PC-9 (cell line): ENCODE data around the gene UTF1.

ENCODE experiments used
- CTCF ChIP-seq: fragments of 200-600 bp; sonication (generic); conservative IDR thresholded peaks from 2 replicates; pipeline ENCODE4 v1.6.1; 2017; ENCODE audit warnings: mixed run types, antibody characterized with exemption, mild to moderate bottlenecking, moderate library complexity
- EZH2 ChIP-seq: fragments of 200-600 bp; sonication (generic); IDR thresholded peaks from 2 replicates; pipeline ENCODE4 v1.8.0; 2017; ENCODE audit warnings: antibody characterized with exemption, low read depth

- TF ChIP-seq CTCF (no peak), EZH2 (no peak)
These were observed 10.0 kb downstream of the UTF1 start for GRCh38 chr10:133239990-133240389.
